Activated naive CD8-positive, alpha-beta T cell treated with anti-CD3 and anti-CD28 coated beads, Interleukin-2, amount 10 ng/mL, durations not matched to agents 7 days and 5 days (primary cell): ENCODE data around the gene SASH3. TPM values are rescaled to one million over a fixed set of nuclear protein-coding genes. Genes with fewer than 3 reads are reported as not detected.
A peak's percentile ranks its signal among the peaks of the same experiment; 100 is the strongest.

Experiments used
- ATAC-seq: fragments of 150-1000 bp; cut with Tn5 transposase; one replicate; pipeline ENCODE4 v1.10.0; 2021; ENCODE audit warnings: low read depth, moderate library complexity
- POLR2A ChIA-PET: fragments of 350-600 bp; sonication (Branson Sonifier 250); formaldehyde crosslinking; loops from one replicate; lab custom pipeline; 2021; ENCODE audit warnings: antibody characterized with exemption; lab: Charles Lee
- DNase-seq: peaks from one replicate; pipeline ENCODE4 v3.0.0; 2021
- H3K27ac Mint-ChIP-seq: one replicate; pipeline ENCODE4 v1.8.0; 2022; ENCODE audit warnings: mild to moderate bottlenecking, mixed read lengths
- H3K27me3 Mint-ChIP-seq: one replicate; pipeline ENCODE4 v1.8.0; 2022; ENCODE audit warnings: mild to moderate bottlenecking, moderate library complexity, mixed read lengths
- H3K36me3 Mint-ChIP-seq: one replicate; pipeline ENCODE4 v1.8.0; 2021; ENCODE audit warnings: mild to moderate bottlenecking, mixed read lengths
- H3K4me1 Mint-ChIP-seq: one replicate; pipeline ENCODE4 v1.8.0; 2021; ENCODE audit warnings: mixed read lengths
- H3K4me3 Mint-ChIP-seq: one replicate; pipeline ENCODE4 v1.8.0; 2022; ENCODE audit warnings: mild to moderate bottlenecking, moderate library complexity, mixed read lengths
- H3K9me3 Mint-ChIP-seq: one replicate; pipeline ENCODE4 v1.8.0; 2021; ENCODE audit warnings: mixed read lengths
- total RNA-seq, 2 experiments: library from RNA; stranded (reverse); gene quantifications; one replicate each; pipeline ENCODE4 v1.2.3, GENCODE V29; 2021

Gene SASH3
- total RNA-seq, 2 experiments from 2014 or later = 239 to 241 TPM

DNA sequence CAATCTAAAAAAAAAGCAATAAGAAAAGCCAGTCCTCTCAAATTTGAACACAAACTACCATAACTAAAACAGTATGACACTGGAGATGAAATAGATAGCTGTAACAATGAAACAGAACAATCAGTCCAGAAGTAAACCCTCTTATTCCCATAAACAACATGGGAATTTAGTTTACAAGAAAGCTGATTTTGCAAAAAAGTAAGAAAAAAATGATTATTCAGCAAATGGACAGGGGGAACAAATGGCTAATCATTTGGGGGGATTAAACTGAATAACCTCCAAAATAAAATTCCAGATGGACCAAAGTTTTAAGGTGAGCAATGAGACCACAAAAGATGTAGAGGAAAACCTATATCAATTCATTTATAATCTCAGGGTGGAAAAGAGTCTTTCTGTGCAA is 16.1 kb upstream of the SASH3 start:
- H3K4me3 Mint-ChIP-seq = no peak overlapping the region
- H3K36me3 Mint-ChIP-seq = peaks cover 2% of the 10 kb centered on the region
- peaks cover 1% of the 10 kb centered on the region for H3K27me3 Mint-ChIP-seq
- H3K9me3 Mint-ChIP-seq = no peaks in the 10 kb centered on the region
- peaks cover 35% of the 10 kb centered on the region for H3K4me1 Mint-ChIP-seq
- no peak overlapping the region for H3K27ac Mint-ChIP-seq
- POLR2A ChIA-PET = interaction anchor here (0.8 kb wide), 1 partner anchor 18 kb away, joined by 5 read pairs; no protein-coding TSS in a partner anchor
- ATAC-seq (no peak), DNase-seq (no peak)

DNA sequence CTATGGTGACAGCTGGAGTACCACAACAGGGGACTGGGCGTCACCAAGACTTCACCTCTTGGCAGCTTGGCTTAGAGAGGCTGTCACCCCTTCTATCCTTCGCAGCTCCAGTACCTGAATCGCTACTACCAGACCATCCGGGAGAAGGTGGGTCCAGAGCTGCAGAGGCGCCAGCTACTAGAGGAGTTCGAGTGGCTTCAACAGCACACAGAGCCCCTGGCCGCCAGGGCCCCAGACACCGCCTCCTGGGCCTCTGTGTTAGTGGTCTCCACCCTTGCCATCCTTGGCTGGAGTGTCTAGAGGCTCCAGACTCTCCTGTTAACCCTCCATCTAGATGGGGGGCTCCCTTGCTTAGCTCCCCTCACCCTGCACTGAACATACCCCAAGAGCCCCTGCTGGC is 11.6 kb upstream of the SASH3 start:
- H3K9me3 Mint-ChIP-seq = no peaks in the 10 kb centered on the region

DNA sequence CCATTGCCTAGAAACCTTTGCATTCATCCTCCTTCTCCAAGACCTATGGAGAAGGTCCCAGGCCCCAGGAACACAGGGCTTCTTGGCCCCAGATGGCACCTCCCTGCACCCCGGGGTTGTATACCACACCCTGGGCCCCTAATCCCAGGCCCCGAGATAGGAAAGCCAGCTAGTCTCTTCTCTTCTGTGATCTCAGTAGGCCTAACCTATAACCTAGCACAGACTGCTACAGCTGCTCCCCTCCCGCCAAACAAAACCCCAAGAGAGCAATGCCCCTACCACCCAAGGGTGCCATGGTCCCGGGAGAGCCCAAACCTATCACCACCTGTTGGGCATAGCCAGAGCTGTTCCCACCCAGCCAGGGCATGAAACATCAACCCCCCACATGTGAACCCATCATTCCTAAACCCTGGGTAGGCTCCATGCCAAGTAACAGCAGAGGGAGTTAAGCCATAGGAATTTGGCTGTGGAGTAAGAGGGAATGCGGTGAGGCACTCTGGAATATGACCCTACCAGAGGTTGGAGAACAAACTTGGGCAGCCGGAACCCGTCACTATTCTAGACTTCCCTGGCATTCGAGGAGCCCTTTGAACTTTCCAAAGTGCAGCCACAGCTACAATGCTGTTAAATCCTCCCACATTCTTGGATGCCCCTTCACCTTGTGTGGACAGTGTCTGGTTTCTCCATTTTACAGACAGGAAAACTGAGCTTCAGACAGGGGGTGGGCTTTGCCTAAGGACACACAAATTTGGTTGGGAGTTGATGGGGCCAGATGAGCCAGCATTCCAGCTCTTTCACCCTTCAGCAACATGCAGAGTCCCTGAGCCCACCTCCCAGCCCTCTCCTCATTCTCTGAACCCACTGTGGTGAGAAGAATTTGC is 10.9 kb upstream of the SASH3 start:
- no peak for DNase-seq
- Mint-ChIP-seq H3K27me3 (no peaks in the 10 kb centered on the region), H3K9me3 (no peaks in the 10 kb centered on the region), H3K36me3 (peaks cover 2% of the 10 kb centered on the region), H3K27ac (peak overlapping the region; percentile 91), H3K4me1 (peaks cover 45% of the 10 kb centered on the region), H3K4me3 (peak overlapping the region; percentile 66)
- no peak for ATAC-seq
- POLR2A ChIA-PET = interaction anchor here (0.8 to 8.6 kb wide), 6 partner anchors 9 to 25 kb away, joined by 3 to 155 read pairs (median 14); partner anchors contain the start of gene SASH3

More for the DNA sequence above, 11.6 kb upstream of the SASH3 start:
- Mint-ChIP-seq H3K4me1 (peaks cover 43% of the 10 kb centered on the region), H3K36me3 (peaks cover 2% of the 10 kb centered on the region), H3K27ac (peak overlapping the region; percentile 91), H3K27me3 (no peaks in the 10 kb centered on the region), H3K4me3 (peak overlapping the region; percentile 25)
- POLR2A ChIA-PET = interaction anchor here (1.4 to 8.6 kb wide), 4 partner anchors 9 to 24 kb away, joined by 3 to 155 read pairs (median 18); partner anchors contain the start of gene SASH3
- no peak for DNase-seq
- no peak for ATAC-seq

- Mint-ChIP-seq H3K4me3 (peak overlapping the region; percentile 66), H3K27me3 (no peaks in the 10 kb centered on the region), H3K9me3 (no peaks in the 10 kb centered on the region), H3K36me3 (peaks cover 2% of the 10 kb centered on the region), H3K27ac (peak overlapping the region; percentile 91), H3K4me1 (peaks cover 51% of the 10 kb centered on the region)
- POLR2A ChIA-PET = interaction anchor here (0.8 to 8.6 kb wide), 6 partner anchors 10 to 26 kb away, joined by 3 to 155 read pairs (median 14); partner anchors contain the start of gene SASH3
- DNase-seq (peak; percentile 62), ATAC-seq (peak; percentile 86)
These were observed 10.1 kb upstream of the SASH3 start for GRCh38 chrX:129769467-129770154.

DNA sequence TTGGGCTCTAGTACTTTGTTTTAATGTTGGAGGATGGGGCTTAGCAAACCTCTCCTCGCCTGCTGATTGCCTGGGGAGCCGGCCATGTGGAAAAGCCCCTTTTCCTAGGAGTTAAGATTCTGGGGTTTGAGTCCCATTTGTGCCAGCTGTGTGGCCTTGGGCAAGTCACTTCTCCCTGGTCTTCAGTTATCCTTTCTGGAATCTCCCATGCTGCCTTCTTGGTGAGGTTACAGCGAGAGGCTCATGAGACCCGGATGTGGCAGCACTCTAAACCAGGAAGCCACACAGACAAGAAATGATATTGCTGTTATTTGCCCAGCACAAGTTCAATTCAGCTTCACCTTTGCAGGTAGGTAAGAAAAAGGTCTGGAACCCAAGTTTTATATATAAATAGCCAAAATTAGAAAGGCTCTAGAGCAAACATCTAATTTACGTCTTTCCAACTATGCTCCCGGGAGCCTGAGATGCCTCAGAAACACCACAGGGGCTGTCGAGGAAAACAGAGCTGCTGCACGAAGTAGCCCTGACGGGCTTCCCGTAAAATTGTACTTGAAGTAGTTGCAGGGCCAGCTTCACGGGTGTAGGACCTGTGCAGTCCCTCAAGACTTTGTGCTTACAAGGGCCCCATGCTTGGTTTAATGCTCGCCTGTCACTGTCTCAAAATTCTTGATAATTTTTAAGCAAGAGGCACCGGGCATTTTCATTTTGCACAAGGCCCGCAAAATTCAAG is 8.3 kb upstream of the SASH3 start:
- Mint-ChIP-seq H3K27ac (peak overlapping the region; percentile 85), H3K9me3 (no peaks in the 10 kb centered on the region), H3K4me1 (peaks cover 52% of the 10 kb centered on the region), H3K36me3 (peaks cover 2% of the 10 kb centered on the region), H3K4me3 (peak overlapping the region; percentile 48), H3K27me3 (no peaks in the 10 kb centered on the region)
- peak; percentile 20 for ATAC-seq
- no peak for DNase-seq
- POLR2A ChIA-PET = interaction anchor here (0.8 to 8.6 kb wide), 5 partner anchors 10 to 27 kb away, joined by 3 to 155 read pairs (median 10); partner anchors contain the start of gene SASH3

DNA sequence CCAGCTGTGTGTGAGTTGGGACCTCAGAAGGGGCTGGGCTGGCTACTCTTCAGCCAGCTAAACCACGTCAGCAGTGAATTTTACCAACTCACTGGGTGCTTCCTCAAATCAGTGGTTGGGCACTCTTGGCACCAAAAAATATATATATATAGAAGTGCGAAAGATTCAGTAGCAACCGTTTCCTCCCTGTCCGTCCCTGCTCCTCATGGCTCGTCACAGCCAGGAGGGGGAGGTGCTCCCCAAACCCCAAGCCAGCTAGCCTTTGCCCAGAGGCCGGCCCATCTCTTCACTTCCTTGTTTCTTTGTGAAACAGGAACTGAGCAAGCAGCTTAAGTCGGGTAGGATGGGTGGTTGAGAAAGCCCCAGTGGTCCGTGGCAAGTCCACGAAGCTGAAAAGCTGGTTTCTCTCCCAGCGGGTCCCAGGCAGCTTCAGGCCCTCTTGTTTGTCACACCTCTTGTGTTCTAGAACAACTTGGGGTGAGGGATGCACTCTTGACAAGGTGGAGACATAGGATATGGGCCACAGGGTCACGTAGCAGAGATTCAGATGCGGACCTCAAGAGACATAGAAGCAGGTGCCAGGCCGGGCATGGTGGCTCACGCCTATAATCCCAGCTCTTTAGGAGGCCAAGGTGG is 6.8 kb upstream of the SASH3 start:
- ATAC-seq (peak; percentile 16), DNase-seq (peak; percentile 49)
- Mint-ChIP-seq H3K4me1 (peaks cover 55% of the 10 kb centered on the region), H3K9me3 (no peaks in the 10 kb centered on the region), H3K27me3 (no peaks in the 10 kb centered on the region), H3K27ac (peak overlapping the region; percentile 97), H3K4me3 (peak overlapping the region; percentile 75), H3K36me3 (no peaks in the 10 kb centered on the region)
- POLR2A ChIA-PET = interaction anchor here (0.6 to 8.6 kb wide), 4 partner anchors 9 to 28 kb away, joined by 3 to 155 read pairs (median 8); partner anchors contain the start of gene SASH3

GRCh38 chrX:129773649-129774458 is 5.9 kb upstream of the SASH3 start:
- Mint-ChIP-seq H3K9me3 (no peaks in the 10 kb centered on the region), H3K27ac (peak overlapping the region; percentile 97), H3K4me1 (peaks cover 53% of the 10 kb centered on the region), H3K27me3 (no peaks in the 10 kb centered on the region), H3K4me3 (peak overlapping the region; percentile 30), H3K36me3 (no peaks in the 10 kb centered on the region)
- POLR2A ChIA-PET = interaction anchor here (0.7 to 8.6 kb wide), 2 partner anchors 8 to 25 kb away, joined by 6 to 155 read pairs; partner anchors contain the start of gene SASH3
- no peak for DNase-seq
- peak; percentile 21 for ATAC-seq

- Mint-ChIP-seq H3K36me3 (peaks cover 18% of the 10 kb centered on the region), H3K27me3 (no peaks in the 10 kb centered on the region), H3K9me3 (no peaks in the 10 kb centered on the region), H3K4me1 (peaks cover 40% of the 10 kb centered on the region), H3K27ac (peak overlapping the region; percentile 95), H3K4me3 (peak overlapping the region; percentile 89)
- POLR2A ChIA-PET = interaction anchor here (1.2 to 8.2 kb wide), 4 partner anchors 7 to 33 kb away, joined by 5 to 155 read pairs (median 6); no protein-coding TSS in a partner anchor
- peak; percentile 73 for DNase-seq
- peak; percentile 21 for ATAC-seq
These were observed 2.3 kb upstream of the SASH3 start for GRCh38 chrX:129777218-129778030.

DNA sequence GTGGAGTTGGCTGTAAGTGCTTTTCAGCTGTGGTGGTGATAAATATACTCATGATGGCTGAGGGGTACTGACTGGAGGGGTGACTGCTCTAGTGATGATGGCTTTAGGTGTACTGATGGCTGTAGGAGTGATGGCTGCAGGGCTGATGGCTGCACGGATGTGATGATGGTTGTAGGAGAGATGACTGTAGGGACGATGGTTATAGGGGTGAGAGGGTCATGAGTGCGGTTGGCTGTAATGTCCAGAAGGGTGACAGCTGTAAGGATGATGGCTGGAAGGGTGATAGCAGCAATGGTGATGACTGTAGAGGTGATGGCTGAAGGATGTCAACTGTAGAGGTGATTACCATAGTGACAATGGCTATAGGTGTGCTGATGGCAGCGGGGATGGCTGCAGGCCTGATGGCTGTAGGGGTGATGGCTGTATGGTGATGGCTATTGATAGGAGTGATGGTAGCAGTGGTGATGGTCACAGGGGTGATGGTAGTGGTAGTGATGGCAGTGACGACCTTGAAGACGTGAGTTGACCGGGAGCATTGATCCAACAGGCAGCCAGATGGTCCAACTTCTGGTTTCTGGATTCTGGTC is 570 bp upstream of the SASH3 start:
- Mint-ChIP-seq H3K36me3 (peaks cover 36% of the 10 kb centered on the region), H3K27ac (peak overlapping the region; percentile 94), H3K27me3 (no peaks in the 10 kb centered on the region), H3K4me3 (peak overlapping the region; percentile 89), H3K4me1 (peaks cover 43% of the 10 kb centered on the region), H3K9me3 (no peaks in the 10 kb centered on the region)
- no peak for ATAC-seq
- POLR2A ChIA-PET = interaction anchor here (0.8 to 8.2 kb wide), 8 partner anchors 9 to 392 kb away, joined by 3 to 155 read pairs (median 18); partner anchors contain the start of gene UTP14A
- DNase-seq = no peak

DNA sequence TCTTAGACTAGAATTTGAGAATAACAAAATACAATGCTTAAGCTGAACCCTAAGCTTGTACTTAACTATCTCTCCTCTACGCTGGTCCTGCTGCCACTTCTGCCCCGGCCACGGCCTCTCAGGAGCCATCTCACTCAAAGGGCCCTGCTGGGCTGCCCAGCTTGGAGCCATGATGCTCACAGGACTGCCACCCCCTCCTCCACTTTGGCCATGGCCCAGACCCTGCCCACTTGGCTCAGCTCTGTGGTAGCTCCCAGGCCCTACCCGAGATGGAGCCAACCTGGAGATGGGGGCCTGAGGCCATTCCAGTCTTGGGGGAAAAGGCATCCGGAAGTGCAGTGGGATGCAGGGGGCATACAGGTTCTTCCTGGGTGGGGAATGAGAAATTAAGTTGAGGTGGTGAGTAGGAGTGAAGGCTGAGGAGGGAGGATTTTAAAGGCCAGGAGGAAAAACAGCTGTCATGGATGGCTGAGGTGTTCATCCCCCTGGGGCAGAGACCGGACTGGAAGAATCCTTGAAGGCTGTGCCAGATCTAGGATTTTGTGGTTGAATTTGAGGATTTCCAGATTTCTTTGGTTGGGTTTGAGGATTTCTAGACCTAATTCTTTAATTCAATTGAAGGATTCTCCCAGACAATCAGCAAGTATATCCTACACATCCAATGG is 824 bp downstream of the SASH3 start:
- DNase-seq (no peak), ATAC-seq (no peak)
- peak overlapping the region; percentile 89 for H3K4me3 Mint-ChIP-seq
- no peaks in the 10 kb centered on the region for H3K9me3 Mint-ChIP-seq
- H3K36me3 Mint-ChIP-seq = peaks cover 43% of the 10 kb centered on the region
- H3K27ac Mint-ChIP-seq = peak overlapping the region; percentile 94
- H3K27me3 Mint-ChIP-seq = no peaks in the 10 kb centered on the region
- peaks cover 40% of the 10 kb centered on the region for H3K4me1 Mint-ChIP-seq
- POLR2A ChIA-PET = interaction anchor here (1.0 to 8.2 kb wide), 12 partner anchors 9 to 126 kb away, joined by 3 to 155 read pairs (median 8); partner anchors contain the start of gene UTP14A
